ENCODE measurements around the gene FAM170B. TPM values are rescaled to one million over a fixed set of nuclear protein-coding genes. Genes with fewer than 3 reads are reported as not detected.

The FAM170B gene
- total RNA-seq, 2 donors from 2014 or later: not detected

DNA sequence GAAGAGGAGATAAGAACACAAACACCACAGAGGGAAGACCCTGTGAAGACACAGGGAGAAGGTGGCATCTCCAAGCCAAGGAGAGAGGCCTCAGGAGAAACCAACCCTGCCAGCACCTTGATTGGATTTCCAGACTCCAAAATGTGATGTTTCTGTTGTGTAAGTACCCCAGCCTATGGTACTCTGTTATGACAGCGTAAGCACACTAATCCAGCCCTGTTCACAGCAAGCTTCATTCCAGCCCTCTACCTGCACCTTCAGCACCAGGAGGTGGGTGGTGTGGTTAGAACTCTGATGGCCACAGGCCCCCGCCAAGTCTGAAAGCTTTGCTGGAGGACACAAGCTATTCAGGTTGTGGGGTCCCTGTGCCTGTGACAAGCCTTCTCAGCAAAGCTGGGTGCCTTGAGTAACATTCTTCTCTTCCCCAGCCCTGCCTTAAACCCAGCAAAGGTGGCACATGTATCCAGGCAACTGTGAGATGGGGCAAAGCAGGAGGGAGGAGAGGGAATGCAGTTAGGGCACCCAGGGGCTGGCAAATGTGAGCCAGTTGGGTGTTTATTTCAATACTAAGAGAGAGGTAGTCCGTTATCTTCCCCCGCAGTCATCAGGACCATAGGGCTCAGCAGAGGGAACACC lies 23.0 kb downstream of the FAM170B start:
- H3K36me3 Mint-ChIP-seq (ENCODE audit: low read depth): no peaks in the 10 kb centered on the region
- Histone ChIP-seq H3K4me1 (ENCODE audit: control insufficient read depth, insufficient read depth, low read length) (no peaks in the 10 kb centered on the region), H3K27ac (ENCODE audit: low read depth, low read length) (no peak overlapping the region), H3K4me3 (ENCODE audit: low read length) (no peak overlapping the region), H3K27me3 (ENCODE audit: control insufficient read depth, insufficient read depth, low read length, poor library complexity, severe bottlenecking) (peaks cover 37% of the 10 kb centered on the region), H3K9me3 (ENCODE audit: control insufficient read depth, low read length) (no peaks in the 10 kb centered on the region), H3K36me3 (ENCODE audit: control insufficient read depth, insufficient read depth, low read length) (no peaks in the 10 kb centered on the region), H3K9ac (ENCODE audit: extremely low read depth, low read length, poor library complexity, severe bottlenecking) (no peak overlapping the region)
- no peak overlapping the region for H3K4me3 Mint-ChIP-seq
- no peaks in the 10 kb centered on the region for H3K9me3 Mint-ChIP-seq
- no peak overlapping the region for H3K27ac Mint-ChIP-seq
- no peak for TF ChIP-seq CTCF (conservative IDR thresholded peaks at IDR 0.05)
- DNase-seq: peak; percentile 34
- 99 to 100% methylated on average over 2 to 4 of the region's 4 CpGs for WGBS, 2 experiments (ENCODE audit: insufficient coverage in 1 of 2, insufficient read length in 1 of 2)
- H3K27me3 Mint-ChIP-seq (ENCODE audit: insufficient read depth): peaks cover 22% of the 10 kb centered on the region
- H3K4me1 Mint-ChIP-seq: peaks cover 6% of the 10 kb centered on the region

- H3K27ac Mint-ChIP-seq: no peak overlapping the region
- no peaks in the 10 kb centered on the region for H3K36me3 Mint-ChIP-seq (ENCODE audit: low read depth)
- no peak for TF ChIP-seq CTCF (conservative IDR thresholded peaks at IDR 0.05)
- no peak overlapping the region for H3K4me3 ChIP-seq (ENCODE audit: low read length)
- peaks cover 20% of the 10 kb centered on the region for H3K27me3 Mint-ChIP-seq (ENCODE audit: insufficient read depth)
- no peak overlapping the region for H3K27ac ChIP-seq (ENCODE audit: low read depth, low read length)
- H3K4me1 ChIP-seq (ENCODE audit: control insufficient read depth, insufficient read depth, low read length): no peaks in the 10 kb centered on the region
- H3K9me3 Mint-ChIP-seq: no peaks in the 10 kb centered on the region
- peaks cover 6% of the 10 kb centered on the region for H3K4me1 Mint-ChIP-seq
- DNase-seq: peak; percentile 50
- no peaks in the 10 kb centered on the region for H3K36me3 ChIP-seq (ENCODE audit: control insufficient read depth, insufficient read depth, low read length)
- WGBS, 2 experiments (ENCODE audit: insufficient coverage in 1 of 2, insufficient read length in 1 of 2): 68 to 84% methylated on average over 8 to 9 of the region's 9 CpGs
- no peak overlapping the region for H3K9ac ChIP-seq (ENCODE audit: extremely low read depth, low read length, poor library complexity, severe bottlenecking)
- H3K9me3 ChIP-seq (ENCODE audit: control insufficient read depth, low read length): no peaks in the 10 kb centered on the region
- peaks cover 33% of the 10 kb centered on the region for H3K27me3 ChIP-seq (ENCODE audit: control insufficient read depth, insufficient read depth, low read length, poor library complexity, severe bottlenecking)
- H3K4me3 Mint-ChIP-seq: no peak overlapping the region
Observed at GRCh38 chr10:49109669-49110340, 24.0 kb downstream of the FAM170B start.

- H3K4me1 Mint-ChIP-seq: peaks cover 6% of the 10 kb centered on the region
- H3K27me3 Mint-ChIP-seq (ENCODE audit: insufficient read depth): peaks cover 8% of the 10 kb centered on the region
- H3K27ac Mint-ChIP-seq: no peak overlapping the region
- Histone ChIP-seq H3K9me3 (ENCODE audit: control insufficient read depth, low read length) (no peaks in the 10 kb centered on the region), H3K9ac (ENCODE audit: extremely low read depth, low read length, poor library complexity, severe bottlenecking) (no peak overlapping the region), H3K4me1 (ENCODE audit: control insufficient read depth, insufficient read depth, low read length) (no peaks in the 10 kb centered on the region), H3K27ac (ENCODE audit: low read depth, low read length) (no peak overlapping the region), H3K4me3 (ENCODE audit: low read length) (no peak overlapping the region), H3K36me3 (ENCODE audit: control insufficient read depth, insufficient read depth, low read length) (no peaks in the 10 kb centered on the region), H3K27me3 (ENCODE audit: control insufficient read depth, insufficient read depth, low read length, poor library complexity, severe bottlenecking) (peaks cover 22% of the 10 kb centered on the region)
- H3K4me3 Mint-ChIP-seq: no peak overlapping the region
- H3K9me3 Mint-ChIP-seq: no peaks in the 10 kb centered on the region
- WGBS, 2 experiments (ENCODE audit: insufficient coverage in 1 of 2, insufficient read length in 1 of 2): 86 to 95% methylated on average over 5 to 7 of the region's 7 CpGs
- no peak for TF ChIP-seq CTCF (conservative IDR thresholded peaks at IDR 0.05)
- no peak for DNase-seq
- no peaks in the 10 kb centered on the region for H3K36me3 Mint-ChIP-seq (ENCODE audit: low read depth)
Observed at GRCh38 chr10:49108656-49109055, 25.2 kb downstream of the FAM170B start.
